HEK293 (cell line): ENCODE data around the gene DDX52.

Experiments used
- CTCF ChIA-PET: fragments of 350-600 bp; formaldehyde crosslinking; extraction: SDS; loops from one replicate; lab custom pipeline; 2021; ENCODE audit warnings: antibody characterized with exemption; lab: Yijun Ruan, JAX
- POLR2A ChIA-PET: fragments of 300-600 bp; formaldehyde crosslinking; extraction: SDS; loops from one replicate; lab custom pipeline; 2020; ENCODE audit warnings: antibody characterized with exemption, inconsistent platforms; lab: Yijun Ruan, JAX
- H3K27ac ChIP-seq: fragments of 200-500 bp; sonication (Bioruptor generic); 2 replicates; pipeline ENCODE4 v1.5.1; 2014; ENCODE audit warnings: low read depth, low read length, control low read depth, inconsistent platforms; ENCODE audit errors: extremely low read depth
- H3K36me3 ChIP-seq, 2 experiments: fragments of 200-500 bp in 1 of 2; sonication (Bioruptor generic) in 1 of 2; 1 replicate in 1 of 2; 2 replicates in 1 of 2; pipeline ENCODE4 v1.5.1; 2014 to 2017; ENCODE audit warnings: inconsistent platforms in 2 of 2, low read length in 2 of 2; ENCODE audit not compliant: control insufficient read depth in 2 of 2, insufficient read depth in 1 of 2
- H3K4me1 ChIP-seq: fragments of 200-500 bp; sonication (Bioruptor generic); 2 replicates; pipeline ENCODE4 v1.5.1; 2014; ENCODE audit warnings: mild to moderate bottlenecking, low read length, inconsistent platforms; ENCODE audit not compliant: control insufficient read depth, insufficient read depth
- H3K4me3 ChIP-seq: 2 replicates; pipeline ENCODE4 v1.5.1; 2011; ENCODE audit warnings: low read depth, mild to moderate bottlenecking, control low read depth, low read length, moderate library complexity
- H3K9me3 ChIP-seq: fragments of 200-500 bp; sonication (Bioruptor generic); 2 replicates; pipeline ENCODE4 v1.5.1; 2014; ENCODE audit warnings: low read depth, low read length, inconsistent platforms; ENCODE audit not compliant: control insufficient read depth, insufficient read depth
- ELK4 ChIP-seq: IDR thresholded peaks from 2 replicates; pipeline ENCODE4 v1.6.1; 2011; ENCODE audit warnings: mild to moderate bottlenecking, low read depth, low read length, borderline replicate concordance
- KLF16 ChIP-seq: fragments of 450-650 bp; formaldehyde crosslinking; IDR thresholded peaks from 2 replicates; pipeline ENCODE4 v1.5.1; 2017; ENCODE audit warnings: missing biosample characterization, missing genetic modification characterization
- MEIS1 ChIP-seq: sonication (generic); formaldehyde crosslinking; IDR thresholded peaks from 2 replicates; pipeline ENCODE4 v1.8.1; 2022; ENCODE audit warnings: missing genetic modification reagents, mild to moderate bottlenecking, borderline replicate concordance
- SALL2 ChIP-seq: fragments of 450-650 bp; formaldehyde crosslinking; IDR thresholded peaks from 2 replicates; pipeline ENCODE4 v1.5.0; 2017; ENCODE audit warnings: missing biosample characterization, mild to moderate bottlenecking, missing genetic modification characterization, borderline replicate concordance
- ZBTB20 ChIP-seq: fragments of 450-650 bp; formaldehyde crosslinking; IDR thresholded peaks from 2 replicates; pipeline ENCODE4 v1.5.1; 2016; ENCODE audit warnings: missing biosample characterization, missing genetic modification characterization
- ZNF184 ChIP-seq: fragments of 450-650 bp; IDR thresholded peaks from 2 replicates; pipeline ENCODE4 v1.5.1; 2018; ENCODE audit warnings: missing biosample characterization, mild to moderate bottlenecking, missing genetic modification characterization
- ZNF274 ChIP-seq, 2 experiments: fragments of 200-500 bp in 1 of 2; fragments of 450-650 bp in 1 of 2; sonication (Bioruptor generic) in 1 of 2; formaldehyde crosslinking in 1 of 2; IDR thresholded peaks; 2 replicates each; pipeline versions ENCODE4 v1.5.1 to v1.6.1; 2014 to 2016; ENCODE audit warnings: borderline replicate concordance in 1 of 2, inconsistent platforms in 1 of 2, low read length in 1 of 2, missing biosample characterization in 1 of 2, missing genetic modification characterization in 1 of 2
- ZNF292 ChIP-seq: fragments of 450-650 bp; formaldehyde crosslinking; IDR thresholded peaks from 2 replicates; pipeline ENCODE4 v1.5.1; 2016; ENCODE audit warnings: low read depth, missing biosample characterization, missing genetic modification characterization, borderline replicate concordance
- ZNF362 ChIP-seq: fragments of 450-650 bp; formaldehyde crosslinking; IDR thresholded peaks from 2 replicates; pipeline ENCODE4 v1.5.1; 2016; ENCODE audit warnings: missing biosample characterization, missing genetic modification characterization
- ZNF521 ChIP-seq: fragments of 450-650 bp; formaldehyde crosslinking; IDR thresholded peaks from 2 replicates; pipeline ENCODE4 v1.5.1; 2017; ENCODE audit warnings: missing biosample characterization, mild to moderate bottlenecking, missing genetic modification characterization
- ZNF585B ChIP-seq: fragments of 450-650 bp; formaldehyde crosslinking; IDR thresholded peaks from 2 replicates; pipeline ENCODE4 v1.5.1; 2016; ENCODE audit warnings: missing biosample characterization, missing genetic modification characterization
- ZNF626 ChIP-seq: fragments of 450-650 bp; sonication (Bioruptor Pico); formaldehyde crosslinking; IDR thresholded peaks from 2 replicates; pipeline ENCODE4 v1.5.1; 2018; ENCODE audit warnings: missing biosample characterization, missing genetic modification characterization, inconsistent platforms
- ZNF654 ChIP-seq: fragments of 450-650 bp; formaldehyde crosslinking; IDR thresholded peaks from 2 replicates; pipeline ENCODE4 v1.5.1; 2016; ENCODE audit warnings: low read depth, missing biosample characterization, missing genetic modification characterization
- ZSCAN4 ChIP-seq: fragments of 450-650 bp; formaldehyde crosslinking; IDR thresholded peaks from 2 replicates; pipeline ENCODE4 v1.5.1; 2017; ENCODE audit warnings: missing biosample characterization, missing genetic modification characterization
- TF ChIP-seq, protein P1 (sequence below): fragments of 450-650 bp; formaldehyde crosslinking; IDR thresholded peaks from 2 replicates; pipeline ENCODE4 v1.5.1; 2017; ENCODE audit warnings: missing biosample characterization, missing genetic modification characterization
- TF ChIP-seq, protein P2 (sequence below): fragments of 450-650 bp; formaldehyde crosslinking; IDR thresholded peaks from 2 replicates; pipeline ENCODE4 v1.5.1; 2017; ENCODE audit warnings: missing biosample characterization, mild to moderate bottlenecking, missing genetic modification characterization, moderate library complexity
- TF ChIP-seq, protein P3 (sequence below): fragments of 450-650 bp; IDR thresholded peaks from 2 replicates; pipeline ENCODE4 v1.5.1; 2018; ENCODE audit warnings: missing biosample characterization, missing genetic modification characterization

The DDX52 gene

DNA sequence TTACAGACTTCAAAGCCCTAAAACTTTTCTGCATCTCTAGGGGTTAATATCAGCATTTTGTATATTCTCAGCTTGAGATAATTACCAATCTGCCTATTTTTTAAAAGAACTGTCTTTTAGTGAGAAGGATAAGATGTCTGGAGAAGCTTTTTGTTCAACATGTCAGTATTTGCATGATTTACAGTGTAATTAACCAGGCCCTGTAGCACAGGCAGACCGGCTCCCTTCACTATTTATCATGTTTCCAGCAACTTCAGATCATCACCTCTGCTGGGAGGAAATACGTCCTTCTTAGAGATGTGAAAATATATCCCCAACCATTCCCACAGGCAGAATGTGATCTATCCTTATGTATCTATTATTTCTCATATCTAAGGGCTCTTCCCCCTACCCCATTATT, 8.6 kb upstream of the DDX52 start:
- POLR2A ChIA-PET = no interaction called here
- no peaks in the 10 kb centered on the region for H3K9me3 ChIP-seq
- no peaks in the 10 kb centered on the region for H3K36me3 ChIP-seq
- H3K27ac ChIP-seq = no peak overlapping the region
- CTCF ChIA-PET = interaction anchor here (3.2 kb wide), 1 partner anchor 11 kb away, joined by 18 read pairs; no protein-coding TSS in a partner anchor
- H3K4me1 ChIP-seq = no peaks in the 10 kb centered on the region
- TF ChIP-seq, protein P1, sequence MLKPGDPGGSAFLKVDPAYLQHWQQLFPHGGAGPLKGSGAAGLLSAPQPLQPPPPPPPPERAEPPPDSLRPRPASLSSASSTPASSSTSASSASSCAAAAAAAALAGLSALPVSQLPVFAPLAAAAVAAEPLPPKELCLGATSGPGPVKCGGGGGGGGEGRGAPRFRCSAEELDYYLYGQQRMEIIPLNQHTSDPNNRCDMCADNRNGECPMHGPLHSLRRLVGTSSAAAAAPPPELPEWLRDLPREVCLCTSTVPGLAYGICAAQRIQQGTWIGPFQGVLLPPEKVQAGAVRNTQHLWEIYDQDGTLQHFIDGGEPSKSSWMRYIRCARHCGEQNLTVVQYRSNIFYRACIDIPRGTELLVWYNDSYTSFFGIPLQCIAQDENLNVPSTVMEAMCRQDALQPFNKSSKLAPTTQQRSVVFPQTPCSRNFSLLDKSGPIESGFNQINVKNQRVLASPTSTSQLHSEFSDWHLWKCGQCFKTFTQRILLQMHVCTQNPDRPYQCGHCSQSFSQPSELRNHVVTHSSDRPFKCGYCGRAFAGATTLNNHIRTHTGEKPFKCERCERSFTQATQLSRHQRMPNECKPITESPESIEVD (tag by site-specific recombination) = 0 out of 2 replicates have a peak, but pooled peaks have one; percentile 15
- TF ChIP-seq ZNF585B (tag by site-specific recombination) = no peak
- no peak overlapping the region for H3K4me3 ChIP-seq

DNA sequence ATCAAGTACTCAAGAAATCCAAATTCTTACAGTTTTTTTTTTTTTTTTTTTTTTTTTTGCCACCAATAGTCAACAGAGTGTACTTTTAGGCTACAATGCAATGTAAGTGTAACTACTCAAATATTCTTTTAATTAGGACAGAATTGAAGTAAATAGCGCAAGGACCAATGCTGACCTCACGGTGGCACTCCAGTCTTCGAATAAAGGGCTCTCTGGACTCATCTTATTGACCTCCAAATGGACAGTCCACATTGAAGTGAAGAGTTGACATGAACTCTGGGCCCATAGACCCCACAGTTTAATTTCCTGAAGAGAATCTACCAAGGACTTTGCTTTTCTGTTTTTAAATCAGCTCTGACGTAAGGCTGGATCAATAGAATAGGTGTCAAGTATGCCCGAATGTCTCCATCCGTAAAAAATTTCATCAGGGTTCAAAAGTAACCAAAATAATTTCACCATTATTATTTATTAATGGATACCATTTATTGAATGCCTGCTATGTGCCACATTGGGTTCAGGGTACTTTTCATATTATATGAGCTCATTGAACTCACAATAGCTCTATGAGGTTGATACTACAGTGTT, 7.3 kb upstream of the DDX52 start:
- ChIA-PET POLR2A (no interaction called here), CTCF (interaction anchor here (0.6 to 4.2 kb wide), 27 partner anchors 8 to 839 kb away, joined by 3 to 56 read pairs (median 4); no protein-coding TSS in a partner anchor)
- H3K4me3 ChIP-seq = no peak overlapping the region
- no peak for TF ChIP-seq ZNF362 (tag by site-specific recombination)
- TF ChIP-seq ZNF654 (tag by site-specific recombination) = peak; percentile 40
- H3K4me1 ChIP-seq = no peaks in the 10 kb centered on the region
- no peak overlapping the region for H3K27ac ChIP-seq
- no peaks in the 10 kb centered on the region for H3K36me3 ChIP-seq
- H3K9me3 ChIP-seq = no peaks in the 10 kb centered on the region

- H3K9me3 ChIP-seq = no peaks in the 10 kb centered on the region
- no peak overlapping the region for H3K27ac ChIP-seq
- H3K36me3 ChIP-seq = no peaks in the 10 kb centered on the region
- TF ChIP-seq ZNF521 (no peak), MEIS1 (CRISPR knock-in tag) (no peak), KLF16 (tag by site-specific recombination) (no peak)
- POLR2A ChIA-PET = interaction anchor here (1.0 kb wide), 1 partner anchor 645 kb away, joined by 3 read pairs; no protein-coding TSS in a partner anchor
- peaks cover 4% of the 10 kb centered on the region; the same call in 1 of the 2 replicates for H3K4me1 ChIP-seq
- no peak overlapping the region for H3K4me3 ChIP-seq
- CTCF ChIA-PET = interaction anchor here (0.8 to 4.2 kb wide), 9 partner anchors 9 to 191 kb away, joined by 3 to 56 read pairs (median 4); no protein-coding TSS in a partner anchor
These were observed 5.3 kb upstream of the DDX52 start for GRCh38 chr17:37648555-37648954.

GRCh38 chr17:37647856-37648255, 4.6 kb upstream of the DDX52 start:
- no peaks in the 10 kb centered on the region for H3K9me3 ChIP-seq
- H3K4me3 ChIP-seq = no peak overlapping the region
- CTCF ChIA-PET = interaction anchor here (1.0 to 4.2 kb wide), 6 partner anchors 10 to 192 kb away, joined by 3 to 56 read pairs (median 12); no protein-coding TSS in a partner anchor
- POLR2A ChIA-PET = interaction anchor here (1.0 kb wide), 1 partner anchor 646 kb away, joined by 3 read pairs; no protein-coding TSS in a partner anchor
- H3K4me1 ChIP-seq = peaks cover 4% of the 10 kb centered on the region; the same call in 1 of the 2 replicates
- no peak overlapping the region for H3K27ac ChIP-seq
- no peaks in the 10 kb centered on the region for H3K36me3 ChIP-seq
- no peak for TF ChIP-seq ZNF292 (tag by site-specific recombination)
- TF ChIP-seq, protein P2, sequence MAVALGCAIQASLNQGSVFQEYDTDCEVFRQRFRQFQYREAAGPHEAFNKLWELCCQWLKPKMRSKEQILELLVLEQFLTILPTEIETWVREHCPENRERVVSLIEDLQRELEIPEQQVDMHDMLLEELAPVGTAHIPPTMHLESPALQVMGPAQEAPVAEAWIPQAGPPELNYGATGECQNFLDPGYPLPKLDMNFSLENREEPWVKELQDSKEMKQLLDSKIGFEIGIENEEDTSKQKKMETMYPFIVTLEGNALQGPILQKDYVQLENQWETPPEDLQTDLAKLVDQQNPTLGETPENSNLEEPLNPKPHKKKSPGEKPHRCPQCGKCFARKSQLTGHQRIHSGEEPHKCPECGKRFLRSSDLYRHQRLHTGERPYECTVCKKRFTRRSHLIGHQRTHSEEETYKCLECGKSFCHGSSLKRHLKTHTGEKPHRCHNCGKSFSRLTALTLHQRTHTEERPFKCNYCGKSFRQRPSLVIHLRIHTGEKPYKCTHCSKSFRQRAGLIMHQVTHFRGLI = no peak
- TF ChIP-seq ZSCAN4 = no peak
- no peak for TF ChIP-seq ZNF184 (tag by site-specific recombination)
- no peak for TF ChIP-seq ZNF626 (tag by site-specific recombination)
- TF ChIP-seq ZNF274 (IDR thresholded peaks at IDR 0.05; ENCODE audit: low read length) = no peak
- TF ChIP-seq ZNF274 (tag by site-specific recombination; IDR thresholded peaks at IDR 0.05; ENCODE audit: borderline replicate concordance) = no peak
- TF ChIP-seq, protein P3, sequence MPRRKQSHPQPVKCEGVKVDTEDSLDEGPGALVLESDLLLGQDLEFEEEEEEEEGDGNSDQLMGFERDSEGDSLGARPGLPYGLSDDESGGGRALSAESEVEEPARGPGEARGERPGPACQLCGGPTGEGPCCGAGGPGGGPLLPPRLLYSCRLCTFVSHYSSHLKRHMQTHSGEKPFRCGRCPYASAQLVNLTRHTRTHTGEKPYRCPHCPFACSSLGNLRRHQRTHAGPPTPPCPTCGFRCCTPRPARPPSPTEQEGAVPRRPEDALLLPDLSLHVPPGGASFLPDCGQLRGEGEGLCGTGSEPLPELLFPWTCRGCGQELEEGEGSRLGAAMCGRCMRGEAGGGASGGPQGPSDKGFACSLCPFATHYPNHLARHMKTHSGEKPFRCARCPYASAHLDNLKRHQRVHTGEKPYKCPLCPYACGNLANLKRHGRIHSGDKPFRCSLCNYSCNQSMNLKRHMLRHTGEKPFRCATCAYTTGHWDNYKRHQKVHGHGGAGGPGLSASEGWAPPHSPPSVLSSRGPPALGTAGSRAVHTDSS (tag by site-specific recombination) = no peak
- no peak for TF ChIP-seq SALL2 (tag by site-specific recombination)
- no peak for TF ChIP-seq ZBTB20
- TF ChIP-seq ELK4 = no peak
